Bronchial epithelial cell (primary cell): ENCODE data around the gene TNRC18. TPM values are rescaled to one million over a fixed set of nuclear protein-coding genes. Genes with fewer than 3 reads are reported as not detected.

ENCODE experiments used
- DNase-seq: peaks from one replicate; pipeline ENCODE4 v3.0.0-alpha.2; 2010; ENCODE audit warnings: low read depth
- FAIRE-seq: peaks from 2 replicates; lab custom pipeline; 2011; peaks lifted over from hg19 to GRCh38; lab: Jason Lieb, UNC
- H3K27me3 ChIP-seq: 2 replicates; pipeline ENCODE4 v1.5.1; 2011; ENCODE audit warnings: low read length; ENCODE audit not compliant: control insufficient read depth, insufficient read depth
- H3K36me3 ChIP-seq: 2 replicates; pipeline ENCODE4 v1.5.1; 2011; ENCODE audit warnings: low read length; ENCODE audit not compliant: control insufficient read depth, insufficient read depth
- H3K4me3 ChIP-seq: 2 replicates; pipeline ENCODE4 v1.5.1; 2011; ENCODE audit warnings: mild to moderate bottlenecking, low read depth, low read length, control low read depth
- total RNA-seq: library from RNA; depleted of rRNA; stranded (reverse); fragments of >200 nt; gene quantifications from 2 replicates; pipeline ENCODE4 v1.2.1, GENCODE V29; 2014
- TF ChIP-seq, protein P1 (sequence below): IDR thresholded peaks from 2 replicates; pipeline ENCODE4 v1.5.1; 2011; ENCODE audit warnings: mild to moderate bottlenecking, moderate library complexity, low read length, control low read depth, inconsistent platforms; ENCODE audit not compliant: insufficient read depth, severe bottlenecking

The TNRC18 gene
- total RNA-seq, 1 donor from 2014 or later, result 29.0 TPM

DNA sequence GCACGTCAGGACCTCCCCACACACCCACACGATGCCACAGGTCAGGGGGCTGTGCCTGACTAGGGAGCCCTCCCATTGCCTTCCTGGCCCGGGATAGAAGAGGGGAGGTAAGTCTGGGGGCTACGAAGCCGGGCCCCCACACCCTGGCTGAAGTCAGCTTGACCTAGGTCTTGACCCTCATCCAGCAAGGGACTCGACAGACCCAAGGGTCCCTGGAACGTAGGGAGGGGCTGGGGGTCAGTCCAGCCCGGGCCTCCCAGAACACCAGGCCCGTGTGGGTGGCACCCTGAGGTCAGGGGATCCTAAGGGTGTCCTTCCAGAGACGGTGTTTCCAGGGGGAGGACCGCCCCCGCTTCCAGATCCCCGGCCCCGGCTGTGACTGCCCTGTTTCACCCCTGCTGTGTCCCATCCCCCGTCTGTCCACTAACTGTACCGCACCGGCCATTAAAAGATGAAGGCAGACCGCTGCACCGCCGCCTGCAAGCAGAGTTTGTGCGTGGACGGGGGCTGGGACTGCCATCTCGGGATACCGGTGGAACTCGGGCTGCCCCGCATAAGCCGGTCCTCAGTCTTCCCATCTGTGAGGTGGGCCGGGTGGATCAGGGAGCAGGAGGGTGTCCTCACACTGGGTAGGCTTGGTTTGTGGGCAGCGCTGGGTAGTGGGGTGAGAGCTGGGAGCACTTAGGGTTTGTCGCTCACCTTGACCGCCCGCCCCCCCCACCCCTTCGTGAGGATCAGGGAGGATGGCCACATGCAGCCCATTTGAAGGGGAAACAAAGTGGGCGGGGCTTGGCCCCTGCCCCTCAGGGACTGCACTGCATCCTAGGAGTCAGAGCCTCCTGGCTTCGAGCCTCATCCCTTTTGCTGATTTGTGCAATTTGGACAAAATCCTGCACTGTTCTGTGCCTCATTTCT lies 119.8 kb downstream of the TNRC18 start:
- Histone ChIP-seq H3K4me3 (no peak overlapping the region), H3K36me3 (peaks cover 8% of the 10 kb centered on the region), H3K27me3 (no peaks in the 10 kb centered on the region)
- TF ChIP-seq, protein P1, sequence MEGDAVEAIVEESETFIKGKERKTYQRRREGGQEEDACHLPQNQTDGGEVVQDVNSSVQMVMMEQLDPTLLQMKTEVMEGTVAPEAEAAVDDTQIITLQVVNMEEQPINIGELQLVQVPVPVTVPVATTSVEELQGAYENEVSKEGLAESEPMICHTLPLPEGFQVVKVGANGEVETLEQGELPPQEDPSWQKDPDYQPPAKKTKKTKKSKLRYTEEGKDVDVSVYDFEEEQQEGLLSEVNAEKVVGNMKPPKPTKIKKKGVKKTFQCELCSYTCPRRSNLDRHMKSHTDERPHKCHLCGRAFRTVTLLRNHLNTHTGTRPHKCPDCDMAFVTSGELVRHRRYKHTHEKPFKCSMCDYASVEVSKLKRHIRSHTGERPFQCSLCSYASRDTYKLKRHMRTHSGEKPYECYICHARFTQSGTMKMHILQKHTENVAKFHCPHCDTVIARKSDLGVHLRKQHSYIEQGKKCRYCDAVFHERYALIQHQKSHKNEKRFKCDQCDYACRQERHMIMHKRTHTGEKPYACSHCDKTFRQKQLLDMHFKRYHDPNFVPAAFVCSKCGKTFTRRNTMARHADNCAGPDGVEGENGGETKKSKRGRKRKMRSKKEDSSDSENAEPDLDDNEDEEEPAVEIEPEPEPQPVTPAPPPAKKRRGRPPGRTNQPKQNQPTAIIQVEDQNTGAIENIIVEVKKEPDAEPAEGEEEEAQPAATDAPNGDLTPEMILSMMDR, result no peak
- DNase-seq (no peak), FAIRE-seq (no peak)

DNA sequence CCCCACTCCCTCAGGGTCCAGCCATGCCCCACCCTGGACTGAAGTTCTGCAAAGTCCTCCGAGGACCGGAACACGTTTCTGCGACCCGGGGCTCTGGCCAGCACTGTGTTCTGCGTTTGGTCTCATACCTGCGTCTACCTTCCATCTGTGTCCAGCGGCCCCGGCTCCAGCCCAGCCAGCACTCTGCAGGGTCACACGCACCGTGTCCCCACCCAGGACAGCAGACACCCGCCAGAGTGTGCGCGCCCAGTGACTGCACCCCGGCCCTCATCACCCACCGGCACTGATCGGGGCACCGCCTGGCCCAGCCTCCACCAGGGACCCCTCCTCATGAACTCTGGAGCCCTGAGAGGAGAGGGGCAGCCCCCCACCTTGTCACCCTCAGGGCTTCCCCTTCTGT lies 120.6 kb downstream of the TNRC18 start:
- Histone ChIP-seq H3K36me3 (peaks cover 6% of the 10 kb centered on the region), H3K4me3 (no peak overlapping the region), H3K27me3 (no peaks in the 10 kb centered on the region)
- DNase-seq (no peak), FAIRE-seq (no peak)
- TF ChIP-seq, protein P1, result no peak

DNA sequence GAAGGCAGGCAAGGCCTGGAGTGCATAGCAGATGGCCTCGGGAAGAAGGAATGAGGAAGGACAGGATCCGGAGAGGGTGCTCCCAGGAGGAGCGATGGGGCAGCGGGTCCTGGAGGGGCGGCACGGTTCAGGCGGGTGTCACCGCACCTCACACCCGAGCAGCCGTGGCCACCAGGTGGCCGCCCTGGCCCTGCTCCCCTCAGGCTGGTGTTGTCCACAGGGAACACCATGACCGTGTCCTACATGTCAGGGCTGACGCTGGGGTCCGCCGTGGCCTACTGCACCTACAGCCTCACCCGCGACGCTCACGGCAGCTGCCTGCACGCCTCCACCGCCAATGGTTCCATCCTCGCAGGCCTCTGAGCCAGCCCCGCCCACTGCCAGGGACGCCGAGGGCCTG lies 121.1 kb downstream of the TNRC18 start:
- no peak for DNase-seq
- Histone ChIP-seq H3K4me3 (no peak overlapping the region), H3K27me3 (no peaks in the 10 kb centered on the region), H3K36me3 (peaks cover 3% of the 10 kb centered on the region)
- FAIRE-seq, result no peak
- TF ChIP-seq, protein P1, result peak; percentile 2

DNA sequence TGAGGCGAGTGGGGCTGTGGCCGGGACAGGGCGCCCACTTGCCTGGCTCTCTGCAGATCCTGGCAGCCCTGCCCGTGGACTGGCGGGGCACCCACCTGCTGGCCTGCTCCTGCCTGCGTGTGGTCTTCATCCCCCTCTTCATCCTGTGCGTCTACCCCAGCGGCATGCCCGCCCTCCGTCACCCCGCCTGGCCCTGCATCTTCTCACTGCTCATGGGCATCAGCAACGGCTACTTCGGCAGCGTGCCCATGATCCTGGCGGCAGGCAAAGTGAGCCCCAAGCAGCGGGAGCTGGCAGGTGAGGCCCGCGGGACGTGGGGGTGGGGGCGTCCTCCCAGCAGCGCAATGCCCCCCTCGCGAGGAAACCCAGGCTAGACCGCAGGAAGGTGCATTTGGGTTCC lies 123.3 kb downstream of the TNRC18 start:
- no peak for FAIRE-seq
- H3K36me3 ChIP-seq, result no peaks in the 10 kb centered on the region

DNA sequence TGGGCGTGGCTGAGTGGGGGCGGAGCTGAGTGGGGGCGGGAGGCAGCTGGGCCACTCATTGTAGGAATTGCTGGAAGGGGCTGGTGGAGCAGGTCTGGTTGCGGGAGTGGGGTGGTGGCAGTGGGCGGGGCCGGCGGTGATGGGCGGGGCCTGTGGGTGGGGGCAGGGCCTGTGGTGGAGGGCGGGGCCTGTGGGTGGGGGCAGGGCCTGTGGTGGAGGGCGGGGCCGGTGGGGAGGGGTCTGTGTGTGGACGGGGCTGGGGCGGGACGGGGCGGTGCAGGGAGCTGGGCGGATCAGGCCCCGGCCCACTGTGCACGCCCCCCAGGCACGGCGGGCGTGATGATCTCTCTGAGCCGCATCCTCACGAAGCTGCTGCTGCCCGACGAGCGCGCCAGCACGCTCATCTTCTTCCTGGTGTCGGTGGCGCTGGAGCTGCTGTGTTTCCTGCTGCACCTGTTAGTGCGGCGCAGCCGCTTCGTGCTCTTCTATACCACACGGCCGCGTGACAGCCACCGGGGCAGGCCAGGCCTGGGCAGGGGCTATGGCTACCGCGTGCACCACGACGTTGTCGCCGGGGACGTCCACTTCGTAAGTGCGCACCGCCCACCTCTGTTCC lies 126.9 kb downstream of the TNRC18 start:
- H3K36me3 ChIP-seq, result no peaks in the 10 kb centered on the region
- TF ChIP-seq, protein P1, result no peak
- no peak overlapping the region for H3K4me3 ChIP-seq
- peaks cover 2% of the 10 kb centered on the region for H3K27me3 ChIP-seq
- no peak for FAIRE-seq
- no peak for DNase-seq

More for the DNA sequence above, 123.3 kb downstream of the TNRC18 start:
- Histone ChIP-seq H3K27me3 (peaks cover 2% of the 10 kb centered on the region), H3K4me3 (no peak overlapping the region)
- no peak for DNase-seq
- TF ChIP-seq, protein P1, result no peak
